Neural cell (in vitro differentiated cells): ENCODE measurements around the gene NLRP12. TPM values are rescaled to one million over a fixed set of nuclear protein-coding genes. Genes with fewer than 3 reads are reported as not detected.

ENCODE experiments used
- H2AFZ ChIP-seq: fragments of 200-600, 300-800 bp; sonication (generic), shearing (Covaris generic); 2 replicates; pipeline ENCODE4 v1.6.0; 2014; ENCODE audit warnings: low read depth, mild to moderate bottlenecking, antibody characterized with exemption, low read length, moderate library complexity
- H3F3A ChIP-seq: fragments of 200-600 bp; shearing (Covaris generic); 2 replicates; pipeline ENCODE4 v1.6.1; 2016; ENCODE audit warnings: mild to moderate bottlenecking, moderate library complexity, mixed read lengths, antibody characterized with exemption, low read length; ENCODE audit not compliant: insufficient read depth, poor library complexity, severe bottlenecking
- H3K27ac ChIP-seq: fragments of 200-600, 300-800 bp; sonication (generic), shearing (Covaris generic); 2 replicates; pipeline ENCODE4 v1.5.1; 2014; ENCODE audit warnings: mild to moderate bottlenecking, low read length, moderate library complexity
- H3K27me3 ChIP-seq: fragments of 300-800, 200-600 bp; sonication (generic), shearing (Covaris generic); 2 replicates; pipeline ENCODE4 v1.6.0; 2014; ENCODE audit warnings: mild to moderate bottlenecking, low read depth, low read length, moderate library complexity; ENCODE audit not compliant: insufficient read depth
- H3K36me3 ChIP-seq: fragments of 300-800, 200-600 bp; sonication (generic), shearing (Covaris generic); 2 replicates; pipeline ENCODE4 v1.5.1; 2014; ENCODE audit warnings: mild to moderate bottlenecking, antibody characterized with exemption, low read length, moderate library complexity; ENCODE audit not compliant: insufficient read depth
- H3K4me2 ChIP-seq: fragments of 300-800, 200-600 bp; sonication (generic), shearing (Covaris generic); 2 replicates; pipeline ENCODE4 v1.6.0; 2014; ENCODE audit warnings: mild to moderate bottlenecking, low read length
- H3K4me3 ChIP-seq: fragments of 300-800, 200-600 bp; sonication (generic), shearing (Covaris generic); 2 replicates; pipeline ENCODE4 v1.5.1; 2014; ENCODE audit warnings: mild to moderate bottlenecking, low read length, moderate library complexity
- H3K79me2 ChIP-seq: fragments of 200-600 bp; shearing (Covaris generic); replicated peaks from 2 replicates; pipeline ENCODE4 v1.6.0; 2014; ENCODE audit warnings: mild to moderate bottlenecking, low read length, moderate library complexity; ENCODE audit not compliant: insufficient read depth
- H3K9ac ChIP-seq: fragments of 300-800, 200-600 bp; sonication (generic), shearing (Covaris generic); 2 replicates; pipeline ENCODE4 v1.6.1; 2016; ENCODE audit warnings: mild to moderate bottlenecking, low read length, mixed read lengths
- H3K9me2 ChIP-seq: fragments of 200-600 bp; shearing (Covaris generic); 2 replicates; pipeline ENCODE4 v1.6.1; 2016; ENCODE audit warnings: mild to moderate bottlenecking, low read length, mixed read lengths; ENCODE audit not compliant: insufficient read depth
- H3K9me3 ChIP-seq: fragments of 200-600, 300-800 bp; sonication (generic), shearing (Covaris generic); 2 replicates; pipeline ENCODE4 v1.6.1; 2016; ENCODE audit warnings: mild to moderate bottlenecking, mixed run types, low read length, moderate library complexity, mixed read lengths
- H4K20me1 ChIP-seq: fragments of 200-600 bp; shearing (Covaris generic); 2 replicates; pipeline ENCODE4 v1.6.1; 2016; ENCODE audit warnings: mild to moderate bottlenecking, mixed run types; ENCODE audit not compliant: insufficient read depth
- CTCF ChIP-seq: fragments of 450-650 bp; IDR thresholded peaks from 2 replicates; pipeline ENCODE4 v1.5.1; 2014; ENCODE audit warnings: antibody characterized with exemption, mild to moderate bottlenecking, moderate library complexity; ENCODE audit not compliant: poor library complexity, severe bottlenecking
- EP300 ChIP-seq: fragments of 450-650 bp; conservative IDR thresholded peaks from 2 replicates; pipeline ENCODE4 v1.6.1; 2014; ENCODE audit warnings: antibody characterized with exemption, mild to moderate bottlenecking, moderate library complexity; ENCODE audit not compliant: poor library complexity, severe bottlenecking
- EZH2 ChIP-seq: fragments of 200-600, 300-800 bp; shearing (Covaris generic), sonication (generic); IDR thresholded peaks from 2 replicates; pipeline ENCODE4 v1.6.1; 2014; ENCODE audit warnings: antibody characterized with exemption, low read length, borderline replicate concordance, mild to moderate bottlenecking; ENCODE audit not compliant: insufficient read depth, poor library complexity, severe bottlenecking
- MXI1 ChIP-seq: fragments of 450-650 bp; conservative IDR thresholded peaks from 2 replicates; pipeline ENCODE4 v1.6.1; 2014; ENCODE audit warnings: antibody characterized with exemption, mild to moderate bottlenecking; ENCODE audit not compliant: poor library complexity, severe bottlenecking
- POLR2AphosphoS5 ChIP-seq: IDR thresholded peaks from 2 replicates; pipeline ENCODE4 v1.6.1; 2012
- RAD21 ChIP-seq: fragments of 450-650 bp; conservative IDR thresholded peaks from 2 replicates; pipeline ENCODE4 v1.6.1; 2014; ENCODE audit warnings: antibody characterized with exemption, mild to moderate bottlenecking, moderate library complexity
- REST ChIP-seq: IDR thresholded peaks from 2 replicates; pipeline ENCODE4 v1.6.1; 2012; ENCODE audit warnings: borderline replicate concordance
- SMC3 ChIP-seq: fragments of 450-650 bp; conservative IDR thresholded peaks from 2 replicates; pipeline ENCODE4 v1.6.1; 2014; ENCODE audit warnings: antibody characterized with exemption, mild to moderate bottlenecking, moderate library complexity; ENCODE audit not compliant: poor library complexity
- TAF1 ChIP-seq: IDR thresholded peaks from 2 replicates; pipeline ENCODE4 v1.6.1; 2012; ENCODE audit warnings: low read depth
- polyA plus RNA-seq: library from polyadenylated mRNA; depleted of rRNA; stranded (reverse); fragments of >200 nt; gene quantifications from 2 replicates; pipeline ENCODE4 v1.2.3, GENCODE V29; 2014

NLRP12 gene
- polyA plus RNA-seq, 1 donor from 2014 or later = not detected

DNA sequence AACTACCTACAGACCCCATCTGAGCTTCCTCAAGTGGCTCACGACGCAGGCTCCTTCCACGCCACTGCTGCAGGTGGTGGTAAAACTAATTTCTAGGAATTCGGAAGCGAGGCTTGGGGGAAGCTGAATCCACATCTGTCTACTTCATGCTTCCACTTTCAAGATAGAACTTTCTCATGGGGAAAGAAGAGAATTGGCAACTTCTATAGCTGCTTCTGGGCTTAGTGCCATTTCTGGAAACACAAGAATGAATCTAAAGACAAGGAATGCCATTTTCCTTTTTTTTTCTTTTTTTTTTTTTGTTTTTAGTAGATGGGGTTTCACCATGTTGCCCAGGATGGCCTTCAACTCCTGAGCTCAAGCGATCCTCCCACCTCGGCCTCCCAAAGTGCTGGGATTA is 2.8 kb upstream of the NLRP12 start:
- no peak overlapping the region for H3K4me3 ChIP-seq
- H3K4me2 ChIP-seq = no peak overlapping the region
- H3K27me3 ChIP-seq = no peaks in the 10 kb centered on the region
- H3K79me2 ChIP-seq = no peaks in the 10 kb centered on the region
- H3K9me3 ChIP-seq = no peaks in the 10 kb centered on the region
- TF ChIP-seq RAD21 = no peak
- TF ChIP-seq MXI1 = no peak
- no peak for TF ChIP-seq EP300
- no peak for TF ChIP-seq CTCF
- TF ChIP-seq SMC3 = no peak
- no peak for TF ChIP-seq EZH2
- no peak for TF ChIP-seq TAF1
- no peak for TF ChIP-seq POLR2AphosphoS5
- TF ChIP-seq REST = no peak
- H3F3A ChIP-seq = no peaks in the 10 kb centered on the region
- H3K27ac ChIP-seq = no peak overlapping the region
- H3K36me3 ChIP-seq = no peaks in the 10 kb centered on the region
- H2AFZ ChIP-seq = no peak overlapping the region
- H3K9ac ChIP-seq = no peak overlapping the region
- H4K20me1 ChIP-seq = no peaks in the 10 kb centered on the region
- H3K9me2 ChIP-seq = no peaks in the 10 kb centered on the region

GRCh38 chr19:53823380-53824120 is 564 bp downstream of the NLRP12 start:
- no peaks in the 10 kb centered on the region for H3K79me2 ChIP-seq
- H2AFZ ChIP-seq = no peak overlapping the region
- H3K4me2 ChIP-seq = no peak overlapping the region
- H3F3A ChIP-seq = no peaks in the 10 kb centered on the region
- no peak overlapping the region for H3K9ac ChIP-seq
- H3K27me3 ChIP-seq = no peaks in the 10 kb centered on the region
- no peaks in the 10 kb centered on the region for H3K36me3 ChIP-seq
- no peaks in the 10 kb centered on the region for H3K9me2 ChIP-seq
- no peaks in the 10 kb centered on the region for H4K20me1 ChIP-seq
- no peaks in the 10 kb centered on the region for H3K9me3 ChIP-seq
- no peak overlapping the region for H3K27ac ChIP-seq
- no peak for TF ChIP-seq EZH2
- no peak for TF ChIP-seq RAD21
- TF ChIP-seq EP300 = no peak
- no peak for TF ChIP-seq SMC3
- no peak for TF ChIP-seq CTCF
- TF ChIP-seq REST = no peak
- TF ChIP-seq MXI1 = no peak
- H3K4me3 ChIP-seq = no peak overlapping the region
